ENCODE measurements around the gene SFXN5. TPM values are rescaled to one million over a fixed set of nuclear protein-coding genes. Genes with fewer than 3 reads are reported as not detected.

Gene SFXN5
- total RNA-seq, 1 donor from 2014 or later = 4.7 TPM

- H3K27me3 ChIP-seq (ENCODE audit: control insufficient read depth in 3 of 3, insufficient read depth in 3 of 3, low read length in 3 of 3) = no peaks in the 10 kb centered on the region
- H3K36me3 ChIP-seq (ENCODE audit: control insufficient read depth in 3 of 3, insufficient read depth in 3 of 3, low read length in 3 of 3) = peaks cover 3 to 7% (median 6%) of the 10 kb centered on the region in 3 donors
- H3K4me1 ChIP-seq (ENCODE audit: control insufficient read depth in 3 of 3, insufficient read depth in 3 of 3, low read length in 3 of 3) = no peaks in the 10 kb centered on the region
- H3K27ac ChIP-seq (ENCODE audit: low read depth, low read length) = no peak overlapping the region
- H3K4me3 ChIP-seq (ENCODE audit: low read length in 3 of 3) = no peak overlapping the region
- no peaks in the 10 kb centered on the region for H3K9me3 ChIP-seq (ENCODE audit: control insufficient read depth in 3 of 3, low read length in 3 of 3)
- no peak overlapping the region for H3K9ac ChIP-seq (ENCODE audit: low read depth in 1 of 3, low read length in 3 of 3)
These were observed 118.6 kb downstream of the SFXN5 start for GRCh38 chr2:72952961-72953360.

GRCh38 chr2:72952110-72952823, 119.2 kb downstream of the SFXN5 start:
- Histone ChIP-seq H3K9ac (ENCODE audit: low read depth in 1 of 3, low read length in 3 of 3) (no peak overlapping the region), H3K36me3 (ENCODE audit: control insufficient read depth in 3 of 3, insufficient read depth in 3 of 3, low read length in 3 of 3) (peaks cover 0 to 7% (median 5%) of the 10 kb centered on the region in 3 donors), H3K9me3 (ENCODE audit: control insufficient read depth in 3 of 3, low read length in 3 of 3) (no peaks in the 10 kb centered on the region), H3K27ac (ENCODE audit: low read depth, low read length) (no peak overlapping the region), H3K4me1 (ENCODE audit: control insufficient read depth in 3 of 3, insufficient read depth in 3 of 3, low read length in 3 of 3) (no peaks in the 10 kb centered on the region), H3K4me3 (ENCODE audit: low read length in 3 of 3) (no peak overlapping the region), H3K27me3 (ENCODE audit: control insufficient read depth in 3 of 3, insufficient read depth in 3 of 3, low read length in 3 of 3) (no peaks in the 10 kb centered on the region)

GRCh38 chr2:72951303-72952095, 120.0 kb downstream of the SFXN5 start:
- H3K4me1 ChIP-seq (ENCODE audit: control insufficient read depth in 3 of 3, insufficient read depth in 3 of 3, low read length in 3 of 3) = no peaks in the 10 kb centered on the region
- no peaks in the 10 kb centered on the region for H3K9me3 ChIP-seq (ENCODE audit: control insufficient read depth in 3 of 3, low read length in 3 of 3)
- no peak overlapping the region for H3K4me3 ChIP-seq (ENCODE audit: low read length in 3 of 3)
- no peaks in the 10 kb centered on the region for H3K27me3 ChIP-seq (ENCODE audit: control insufficient read depth in 3 of 3, insufficient read depth in 3 of 3, low read length in 3 of 3)
- H3K9ac ChIP-seq (ENCODE audit: low read depth in 1 of 3, low read length in 3 of 3) = no peak overlapping the region
- no peak overlapping the region for H3K27ac ChIP-seq (ENCODE audit: low read depth, low read length)
- peaks cover 0 to 6% (median 4%) of the 10 kb centered on the region in 3 donors for H3K36me3 ChIP-seq (ENCODE audit: control insufficient read depth in 3 of 3, insufficient read depth in 3 of 3, low read length in 3 of 3)

- Histone ChIP-seq H3K36me3 (ENCODE audit: control insufficient read depth in 3 of 3, insufficient read depth in 3 of 3, low read length in 3 of 3) (peaks cover 0 to 4% (median 0%) of the 10 kb centered on the region in 3 donors), H3K4me1 (ENCODE audit: control insufficient read depth in 3 of 3, insufficient read depth in 3 of 3, low read length in 3 of 3) (no peaks in the 10 kb centered on the region), H3K9ac (ENCODE audit: low read depth in 1 of 3, low read length in 3 of 3) (no peak overlapping the region), H3K9me3 (ENCODE audit: control insufficient read depth in 3 of 3, low read length in 3 of 3) (no peaks in the 10 kb centered on the region), H3K27me3 (ENCODE audit: control insufficient read depth in 3 of 3, insufficient read depth in 3 of 3, low read length in 3 of 3) (no peaks in the 10 kb centered on the region), H3K27ac (ENCODE audit: low read depth, low read length) (no peak overlapping the region), H3K4me3 (ENCODE audit: low read length in 3 of 3) (no peak overlapping the region)
These were observed 120.8 kb downstream of the SFXN5 start for GRCh38 chr2:72950558-72951255.

DNA sequence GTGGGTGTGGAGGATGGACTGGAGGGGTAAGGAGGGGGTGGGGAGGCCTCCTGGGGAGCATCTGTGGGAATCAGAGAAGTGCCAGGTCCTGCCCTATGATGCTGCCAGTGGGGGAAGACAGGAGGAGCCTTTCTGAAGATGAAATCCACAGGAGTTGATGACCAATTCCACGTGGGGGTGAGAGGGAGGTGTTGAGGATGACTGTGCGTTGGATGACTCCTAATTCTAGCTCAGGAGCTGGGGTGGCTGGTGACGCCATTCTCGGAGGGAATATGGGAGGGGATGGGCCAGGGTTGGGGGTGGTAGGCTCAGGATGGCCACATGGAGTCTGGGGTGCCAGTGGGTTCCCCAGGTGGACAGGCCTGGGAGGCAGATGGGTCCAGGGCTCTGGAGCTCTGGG, 121.9 kb downstream of the SFXN5 start:
- H3K9ac ChIP-seq (ENCODE audit: low read depth in 1 of 3, low read length in 3 of 3) = no peak overlapping the region
- H3K27me3 ChIP-seq (ENCODE audit: control insufficient read depth in 3 of 3, insufficient read depth in 3 of 3, low read length in 3 of 3) = no peaks in the 10 kb centered on the region
- H3K36me3 ChIP-seq (ENCODE audit: control insufficient read depth in 3 of 3, insufficient read depth in 3 of 3, low read length in 3 of 3) = peaks cover 0 to 4% (median 0%) of the 10 kb centered on the region in 3 donors
- H3K9me3 ChIP-seq (ENCODE audit: control insufficient read depth in 3 of 3, low read length in 3 of 3) = no peaks in the 10 kb centered on the region
- no peaks in the 10 kb centered on the region for H3K4me1 ChIP-seq (ENCODE audit: control insufficient read depth in 3 of 3, insufficient read depth in 3 of 3, low read length in 3 of 3)
- H3K27ac ChIP-seq (ENCODE audit: low read depth, low read length) = no peak overlapping the region
- H3K4me3 ChIP-seq (ENCODE audit: low read length in 3 of 3) = no peak overlapping the region

DNA sequence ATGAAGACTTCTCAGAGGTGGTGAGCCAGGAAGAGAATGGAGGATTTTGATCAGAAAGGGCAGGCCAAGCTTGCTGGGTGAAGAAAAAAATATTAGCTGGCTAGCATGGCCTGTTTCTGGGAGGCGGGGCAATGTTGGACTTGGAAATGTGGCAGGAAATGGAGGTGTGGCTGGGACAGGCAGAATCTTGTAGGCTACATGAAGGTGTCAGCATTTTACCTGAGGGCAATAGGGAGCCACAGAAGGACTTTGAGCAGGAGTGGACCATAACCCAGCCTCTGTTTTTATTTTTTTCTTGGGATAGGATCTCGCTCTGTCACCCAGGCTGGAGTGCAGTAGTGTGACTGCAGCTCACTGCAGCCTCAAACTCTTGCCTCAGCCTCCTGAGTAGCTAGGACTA, 122.5 kb downstream of the SFXN5 start:
- Histone ChIP-seq H3K27me3 (ENCODE audit: control insufficient read depth in 3 of 3, insufficient read depth in 3 of 3, low read length in 3 of 3) (no peaks in the 10 kb centered on the region), H3K4me1 (ENCODE audit: control insufficient read depth in 3 of 3, insufficient read depth in 3 of 3, low read length in 3 of 3) (no peaks in the 10 kb centered on the region), H3K36me3 (ENCODE audit: control insufficient read depth in 3 of 3, insufficient read depth in 3 of 3, low read length in 3 of 3) (peaks cover 3 to 6% (median 4%) of the 10 kb centered on the region in 3 donors), H3K4me3 (ENCODE audit: low read length in 3 of 3) (no peak overlapping the region), H3K9me3 (ENCODE audit: control insufficient read depth in 3 of 3, low read length in 3 of 3) (no peaks in the 10 kb centered on the region), H3K9ac (ENCODE audit: low read depth in 1 of 3, low read length in 3 of 3) (no peak overlapping the region), H3K27ac (ENCODE audit: low read depth, low read length) (no peak overlapping the region)

DNA sequence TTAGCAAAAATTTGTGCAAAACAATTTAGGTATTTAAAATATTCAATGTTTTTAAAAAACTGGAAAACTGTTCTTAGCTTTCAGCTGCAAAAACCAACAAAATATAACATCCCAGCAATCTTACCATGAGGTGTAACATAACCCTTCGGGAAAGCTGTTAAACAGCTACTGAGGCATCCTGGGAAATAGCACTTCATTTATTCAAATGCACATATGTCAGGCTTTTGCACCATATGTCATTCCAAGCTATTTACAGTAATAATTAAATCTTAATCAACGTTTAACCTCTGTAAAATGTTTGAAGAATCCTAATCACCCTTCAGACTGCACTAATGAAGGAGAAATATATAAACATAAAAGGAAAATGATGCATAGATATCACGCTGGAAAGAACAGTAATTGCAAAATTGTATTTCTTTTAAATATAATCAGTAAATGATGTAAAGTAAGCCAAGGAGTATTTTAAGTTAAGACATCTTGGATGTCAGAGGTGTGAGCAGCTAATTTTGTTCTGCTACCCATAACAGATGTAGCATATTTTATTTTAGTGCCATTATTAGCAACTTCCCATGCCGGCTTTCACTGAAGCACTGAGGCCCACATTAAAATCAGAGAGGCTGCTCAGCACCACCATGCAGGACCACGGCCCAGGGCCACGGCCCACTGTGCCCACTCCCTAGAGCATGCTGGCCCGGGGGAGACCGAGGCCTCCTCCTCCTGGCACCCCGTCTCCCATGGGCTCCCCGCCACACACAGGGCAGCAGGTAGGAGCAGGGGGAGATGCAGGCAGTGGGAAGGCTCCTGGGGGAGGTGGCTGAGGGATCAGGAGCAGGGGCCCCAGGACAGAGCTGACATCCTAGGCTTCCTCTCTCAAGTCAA, 123.3 kb downstream of the SFXN5 start:
- Histone ChIP-seq H3K4me1 (ENCODE audit: control insufficient read depth in 3 of 3, insufficient read depth in 3 of 3, low read length in 3 of 3) (no peaks in the 10 kb centered on the region), H3K4me3 (ENCODE audit: low read length in 3 of 3) (no peak overlapping the region), H3K27ac (ENCODE audit: low read depth, low read length) (no peak overlapping the region), H3K9me3 (ENCODE audit: control insufficient read depth in 3 of 3, low read length in 3 of 3) (no peaks in the 10 kb centered on the region), H3K27me3 (ENCODE audit: control insufficient read depth in 3 of 3, insufficient read depth in 3 of 3, low read length in 3 of 3) (no peaks in the 10 kb centered on the region), H3K9ac (ENCODE audit: low read depth in 1 of 3, low read length in 3 of 3) (no peak overlapping the region), H3K36me3 (ENCODE audit: control insufficient read depth in 3 of 3, insufficient read depth in 3 of 3, low read length in 3 of 3) (peaks cover 4 to 11% (median 7%) of the 10 kb centered on the region in 3 donors)

- no peak overlapping the region for H3K27ac ChIP-seq (ENCODE audit: low read depth, low read length)
- no peaks in the 10 kb centered on the region for H3K27me3 ChIP-seq (ENCODE audit: control insufficient read depth in 3 of 3, insufficient read depth in 3 of 3, low read length in 3 of 3)
- H3K36me3 ChIP-seq (ENCODE audit: control insufficient read depth in 3 of 3, insufficient read depth in 3 of 3, low read length in 3 of 3) = peaks cover 4 to 12% (median 7%) of the 10 kb centered on the region in 3 donors
- no peak overlapping the region for H3K9ac ChIP-seq (ENCODE audit: low read depth in 1 of 3, low read length in 3 of 3)
- H3K4me1 ChIP-seq (ENCODE audit: control insufficient read depth in 3 of 3, insufficient read depth in 3 of 3, low read length in 3 of 3) = no peaks in the 10 kb centered on the region
- H3K4me3 ChIP-seq (ENCODE audit: low read length in 3 of 3) = no peak overlapping the region
- H3K9me3 ChIP-seq (ENCODE audit: control insufficient read depth in 3 of 3, low read length in 3 of 3) = no peaks in the 10 kb centered on the region
These were observed 125.0 kb downstream of the SFXN5 start for GRCh38 chr2:72946466-72946865.

DNA sequence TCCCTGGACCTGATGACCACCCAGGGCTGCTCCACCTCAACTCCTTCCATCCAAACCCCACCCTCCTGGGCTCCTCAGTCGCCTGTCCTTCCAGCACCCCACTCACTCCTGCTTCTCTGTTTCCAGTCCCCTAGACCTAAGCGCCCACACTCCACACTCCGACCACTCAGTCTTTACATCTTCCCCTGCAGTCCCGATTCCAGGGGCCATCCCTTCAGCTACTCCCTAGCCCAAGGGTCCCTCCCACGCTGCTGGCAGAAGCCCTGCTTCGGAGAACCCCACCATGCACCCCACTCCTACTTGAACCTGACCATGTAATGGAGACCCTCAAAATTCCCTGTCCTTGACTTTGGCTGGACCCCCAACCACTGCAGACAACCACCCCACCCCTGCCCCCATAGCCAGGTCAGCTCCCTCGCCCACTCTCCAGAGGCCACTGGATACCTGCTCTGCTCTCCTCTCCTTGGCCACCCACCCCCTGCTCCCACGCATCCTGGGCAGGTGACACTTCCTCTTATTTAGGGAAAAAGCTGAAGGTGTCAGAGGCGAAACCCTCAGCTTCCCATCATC, 126.0 kb downstream of the SFXN5 start:
- H3K9ac ChIP-seq (ENCODE audit: low read depth in 1 of 3, low read length in 3 of 3) = no peak overlapping the region
- H3K36me3 ChIP-seq (ENCODE audit: control insufficient read depth in 3 of 3, insufficient read depth in 3 of 3, low read length in 3 of 3) = peaks cover 4 to 12% (median 7%) of the 10 kb centered on the region in 3 donors
- H3K4me1 ChIP-seq (ENCODE audit: control insufficient read depth in 3 of 3, insufficient read depth in 3 of 3, low read length in 3 of 3) = no peaks in the 10 kb centered on the region
- no peaks in the 10 kb centered on the region for H3K27me3 ChIP-seq (ENCODE audit: control insufficient read depth in 3 of 3, insufficient read depth in 3 of 3, low read length in 3 of 3)
- no peak overlapping the region for H3K4me3 ChIP-seq (ENCODE audit: low read length in 3 of 3)
- H3K27ac ChIP-seq (ENCODE audit: low read depth, low read length) = no peak overlapping the region
- H3K9me3 ChIP-seq (ENCODE audit: control insufficient read depth in 3 of 3, low read length in 3 of 3) = no peaks in the 10 kb centered on the region

Measured in skeletal muscle tissue (tissue), 4 donors.